Trophoblast cell (in vitro differentiated cells and primary cell): Measurements from ENCODE around the gene LURAP1L.

Source experiments
- DNase-seq, 2 donors: peaks; one replicate each; pipeline ENCODE4 v3.0.0-alpha.2; 2016
- H2AFZ ChIP-seq: 2 replicates; pipeline ENCODE4 v1.6.1; 2013; ENCODE audit warnings: low read length, moderate library complexity, mild to moderate bottlenecking; ENCODE audit not compliant: insufficient read depth, poor library complexity
- H2AK5ac ChIP-seq: 2 replicates; pipeline ENCODE4 v1.6.1; 2013; ENCODE audit warnings: mild to moderate bottlenecking, low read length
- H2BK120ac ChIP-seq: 2 replicates; pipeline ENCODE4 v1.6.1; 2013; ENCODE audit warnings: low read length, mild to moderate bottlenecking, moderate library complexity; ENCODE audit not compliant: insufficient read depth, poor library complexity
- H2BK12ac ChIP-seq: 2 replicates; pipeline ENCODE4 v1.6.1; 2013; ENCODE audit warnings: mild to moderate bottlenecking, low read length, moderate library complexity
- H2BK5ac ChIP-seq: 2 replicates; pipeline ENCODE4 v1.6.1; 2013; ENCODE audit warnings: low read length, low read depth, moderate library complexity, mild to moderate bottlenecking; ENCODE audit not compliant: poor library complexity
- H3K14ac ChIP-seq: 2 replicates; pipeline ENCODE4 v1.6.1; 2013; ENCODE audit warnings: mild to moderate bottlenecking, low read length
- H3K18ac ChIP-seq: 2 replicates; pipeline ENCODE4 v1.6.1; 2013; ENCODE audit warnings: mild to moderate bottlenecking, low read length
- H3K23ac ChIP-seq: 2 replicates; pipeline ENCODE4 v1.6.1; 2013; ENCODE audit warnings: low read length
- H3K27ac ChIP-seq: 2 replicates; pipeline ENCODE4 v1.5.1; 2013; ENCODE audit warnings: low read depth, mild to moderate bottlenecking, inconsistent platforms, low read length, moderate library complexity
- H3K27me3 ChIP-seq: 2 replicates; pipeline ENCODE4 v1.6.1; 2013; ENCODE audit warnings: inconsistent platforms, mild to moderate bottlenecking, low read length, moderate library complexity; ENCODE audit not compliant: insufficient read depth
- H3K36me3 ChIP-seq, 2 experiments: 1 replicate in 1 of 2; 2 replicates in 1 of 2; pipeline ENCODE4 v1.6.1; 2013; ENCODE audit warnings: low read length in 2 of 2, mild to moderate bottlenecking in 2 of 2, moderate library complexity in 1 of 2; ENCODE audit not compliant: insufficient read depth in 2 of 2, control insufficient read depth in 1 of 2
- H3K4ac ChIP-seq: 2 replicates; pipeline ENCODE4 v1.6.1; 2013; ENCODE audit warnings: low read depth, mild to moderate bottlenecking, low read length, moderate library complexity
- H3K4me1 ChIP-seq, 2 experiments: 1 replicate in 1 of 2; 2 replicates in 1 of 2; pipeline ENCODE4 v1.6.1; 2013; ENCODE audit warnings: low read length in 2 of 2, mild to moderate bottlenecking in 2 of 2, moderate library complexity in 1 of 2; ENCODE audit not compliant: insufficient read depth in 2 of 2, control insufficient read depth in 1 of 2
- H3K4me2 ChIP-seq: 2 replicates; pipeline ENCODE4 v1.6.1; 2013; ENCODE audit warnings: inconsistent platforms, mild to moderate bottlenecking, low read length, moderate library complexity
- H3K4me3 ChIP-seq: 2 replicates; pipeline ENCODE4 v1.5.1; 2013; ENCODE audit warnings: mild to moderate bottlenecking, low read depth, low read length, inconsistent platforms
- H3K79me1 ChIP-seq: one replicate; pipeline ENCODE4 v1.6.1; 2013; ENCODE audit warnings: low read length
- H3K79me2 ChIP-seq: 2 replicates; pipeline ENCODE4 v1.6.1; 2013; ENCODE audit warnings: low read length, mild to moderate bottlenecking; ENCODE audit not compliant: control insufficient read depth, insufficient read depth, poor library complexity
- H3K9ac ChIP-seq: 2 replicates; pipeline ENCODE4 v1.6.1; 2013; ENCODE audit warnings: mild to moderate bottlenecking, low read length
- H3K9me3 ChIP-seq: 2 replicates; pipeline ENCODE4 v1.6.1; 2013; ENCODE audit warnings: low read depth, mild to moderate bottlenecking, control low read depth, inconsistent platforms, low read length; ENCODE audit not compliant: insufficient read depth
- H4K12ac ChIP-seq: 2 replicates; pipeline ENCODE4 v1.6.1; 2013; ENCODE audit warnings: low read depth, mild to moderate bottlenecking, low read length, moderate library complexity
- H4K8ac ChIP-seq: 2 replicates; pipeline ENCODE4 v1.6.1; 2013; ENCODE audit warnings: low read depth, mild to moderate bottlenecking, low read length, moderate library complexity
- H4K91ac ChIP-seq: one replicate; pipeline ENCODE4 v1.6.1; 2013; ENCODE audit warnings: low read depth, mild to moderate bottlenecking, low read length, moderate library complexity
- WGBS: extraction: QIAGEN DNeasy Blood & Tissue Kit; methylation state at CpG from one replicate; pipeline ENCODE4 v1.1.7; 2013; ENCODE audit warnings: missing lambda C conversion rate; ENCODE audit not compliant: insufficient read length, insufficient coverage; ENCODE audit errors: extremely low coverage; 5-methylcytosine and 5-hydroxymethylcytosine counted together

Gene LURAP1L

GRCh38 chr9:12775679-12776512 is 1.1 kb downstream of the LURAP1L start:
- no peaks in the 10 kb centered on the region for H3K27me3 ChIP-seq
- DNase-seq: peak; percentile 76 to 83
- H3K79me1 ChIP-seq: peaks cover 10% of the 10 kb centered on the region
- peak overlapping the region; percentile 89 for H3K9ac ChIP-seq
- peak overlapping the region; percentile 96 for H3K4me3 ChIP-seq
- no CpG with 5 or more reads among the region's 50 CpGs for WGBS
- peak overlapping the region; percentile 98 for H3K4me2 ChIP-seq
- peak overlapping the region; percentile 40 for H3K14ac ChIP-seq
- peak overlapping the region; percentile 58 for H3K18ac ChIP-seq
- peak overlapping the region; percentile 36 for H2BK5ac ChIP-seq
- H3K27ac ChIP-seq: peak overlapping the region; percentile 82
- peak overlapping the region; percentile 41 for H4K12ac ChIP-seq
- peak overlapping the region; percentile 13 for H2BK120ac ChIP-seq
- peaks cover 4% of the 10 kb centered on the region for H3K79me2 ChIP-seq
- no peaks in the 10 kb centered on the region for H3K36me3 ChIP-seq
- no peak overlapping the region for H3K23ac ChIP-seq
- H4K91ac ChIP-seq: peak overlapping the region; percentile 52
- no peak overlapping the region for H2BK12ac ChIP-seq
- H3K4ac ChIP-seq: peak overlapping the region; percentile 35
- H4K8ac ChIP-seq: peak overlapping the region; percentile 43
- H2AK5ac ChIP-seq: no peak overlapping the region
- H3K4me1 ChIP-seq: peaks cover 0 to 3% of the 10 kb centered on the region in 2 experiments
- no peaks in the 10 kb centered on the region for H3K9me3 ChIP-seq
- peak overlapping the region; percentile 59 for H2AFZ ChIP-seq

- H3K4ac ChIP-seq: no peak overlapping the region
- WGBS: no CpG with 5 or more reads among the region's 8 CpGs
- H2BK12ac ChIP-seq: no peak overlapping the region
- no peaks in the 10 kb centered on the region for H3K9me3 ChIP-seq
- peak overlapping the region; percentile 82 for H3K27ac ChIP-seq
- H2BK5ac ChIP-seq: peak overlapping the region; percentile 23
- H3K79me1 ChIP-seq: peaks cover 10% of the 10 kb centered on the region
- H4K12ac ChIP-seq: no peak overlapping the region
- H4K8ac ChIP-seq: peak overlapping the region; percentile 75
- H2AFZ ChIP-seq: no peak overlapping the region
- H2BK120ac ChIP-seq: no peak overlapping the region
- peaks cover 0 to 3% of the 10 kb centered on the region in 2 experiments for H3K4me1 ChIP-seq
- H3K14ac ChIP-seq: no peak overlapping the region
- no peaks in the 10 kb centered on the region for H3K36me3 ChIP-seq
- peak overlapping the region; percentile 96 for H3K4me3 ChIP-seq
- DNase-seq: peak; percentile 30 to 70
- no peak overlapping the region for H4K91ac ChIP-seq
- no peak overlapping the region for H3K23ac ChIP-seq
- peaks cover 4% of the 10 kb centered on the region for H3K79me2 ChIP-seq
- H2AK5ac ChIP-seq: no peak overlapping the region
- peak overlapping the region; percentile 80 for H3K9ac ChIP-seq
- no peaks in the 10 kb centered on the region for H3K27me3 ChIP-seq
- no peak overlapping the region for H3K18ac ChIP-seq
- H3K4me2 ChIP-seq: peak overlapping the region; percentile 98
Measured at GRCh38 chr9:12776513-12777055, 1.8 kb downstream of the LURAP1L start.

DNA sequence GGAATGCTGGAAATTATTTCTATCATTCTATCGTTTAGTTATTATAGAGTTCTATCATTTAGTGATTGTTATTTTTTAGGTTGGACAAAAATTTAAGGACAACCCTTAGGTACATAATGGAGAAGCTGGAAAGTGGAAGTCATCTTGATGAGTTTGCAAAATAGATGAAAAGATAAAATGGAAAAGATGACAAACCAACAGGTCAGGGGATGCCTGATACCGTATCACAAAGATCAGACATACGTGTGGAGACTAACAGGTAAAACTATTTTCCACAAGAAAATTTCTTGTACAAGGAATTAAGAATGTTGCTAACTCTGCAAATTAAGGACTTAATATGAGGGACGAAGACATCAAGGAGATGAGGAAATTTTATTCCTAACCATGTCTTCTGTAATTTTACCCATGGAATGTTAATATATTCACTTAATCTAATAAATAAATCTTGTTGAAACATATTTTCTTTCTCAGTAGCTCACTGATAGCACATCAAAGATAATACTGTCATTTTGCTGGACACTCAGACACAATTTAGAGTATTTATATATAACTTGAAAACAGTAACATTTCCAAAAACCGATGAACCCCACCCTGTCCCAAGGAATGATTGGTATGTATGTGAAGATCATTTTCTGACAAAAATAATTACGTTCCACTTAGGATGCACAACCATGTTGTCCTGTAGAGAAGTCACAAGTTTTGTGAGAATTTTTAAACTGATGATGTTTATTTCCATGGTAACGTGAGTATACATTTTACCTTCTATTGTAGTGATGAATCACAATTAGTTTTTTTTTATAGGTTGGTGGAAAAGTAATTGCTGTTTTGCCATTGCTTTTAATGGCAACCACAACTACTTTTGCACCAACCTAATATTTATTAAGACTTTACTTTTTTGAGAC is 2.6 kb downstream of the LURAP1L start:
- Histone ChIP-seq H3K36me3 (no peaks in the 10 kb centered on the region), H3K27me3 (no peaks in the 10 kb centered on the region), H3K27ac (no peak overlapping the region), H2AK5ac (no peak overlapping the region), H2AFZ (no peak overlapping the region), H2BK5ac (no peak overlapping the region), H3K9ac (no peak overlapping the region), H3K4me3 (no peak overlapping the region), H3K23ac (no peak overlapping the region), H3K4me2 (no peak overlapping the region), H2BK120ac (no peak overlapping the region), H3K9me3 (no peaks in the 10 kb centered on the region), H4K12ac (no peak overlapping the region), H3K4ac (no peak overlapping the region), H4K91ac (no peak overlapping the region), H3K4me1 (no peaks in the 10 kb centered on the region), H3K18ac (no peak overlapping the region), H3K14ac (no peak overlapping the region), H3K79me1 (peaks cover 10% of the 10 kb centered on the region), H4K8ac (no peak overlapping the region), H2BK12ac (no peak overlapping the region), H3K79me2 (peaks cover 4% of the 10 kb centered on the region)
- WGBS: no CpG with 5 or more reads among the region's 7 CpGs
- DNase-seq: peak; percentile 32 to 89

DNA sequence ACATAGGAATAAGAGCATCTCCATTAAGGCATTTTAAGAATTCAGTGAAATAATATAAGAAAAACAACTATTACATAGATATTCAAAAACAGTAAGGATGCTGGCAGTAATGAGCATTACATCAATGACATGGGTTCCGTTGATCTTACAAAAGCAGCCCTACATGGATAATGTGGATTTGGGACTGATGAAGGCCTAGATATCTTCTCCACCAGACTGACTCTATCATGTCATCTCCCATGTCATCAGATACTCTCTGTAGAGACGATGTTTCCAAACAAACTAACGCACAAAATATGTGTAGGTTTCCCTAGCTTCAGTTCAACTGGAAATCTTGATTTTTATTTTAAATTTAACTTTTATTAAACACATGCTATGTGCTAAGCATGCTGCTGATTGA is 3.6 kb downstream of the LURAP1L start:
- no peak overlapping the region for H3K14ac ChIP-seq
- no peaks in the 10 kb centered on the region for H3K27me3 ChIP-seq
- no peak overlapping the region for H3K9ac ChIP-seq
- DNase-seq: peak in 1 of 2 donors; percentile 64
- no peak overlapping the region for H4K91ac ChIP-seq
- H2BK120ac ChIP-seq: no peak overlapping the region
- no peak overlapping the region for H3K23ac ChIP-seq
- no peaks in the 10 kb centered on the region for H3K36me3 ChIP-seq
- peaks cover 10% of the 10 kb centered on the region for H3K79me1 ChIP-seq
- H2BK5ac ChIP-seq: no peak overlapping the region
- no peak overlapping the region for H3K4me3 ChIP-seq
- H3K4me1 ChIP-seq: no peaks in the 10 kb centered on the region
- no peak overlapping the region for H3K27ac ChIP-seq
- no peak overlapping the region for H2AK5ac ChIP-seq
- no CpG with 5 or more reads among the region's 3 CpGs for WGBS
- no peak overlapping the region for H2AFZ ChIP-seq
- H3K4ac ChIP-seq: no peak overlapping the region
- no peak overlapping the region for H4K8ac ChIP-seq
- no peak overlapping the region for H2BK12ac ChIP-seq
- no peak overlapping the region for H3K18ac ChIP-seq
- H4K12ac ChIP-seq: no peak overlapping the region
- H3K79me2 ChIP-seq: peaks cover 4% of the 10 kb centered on the region
- no peak overlapping the region for H3K4me2 ChIP-seq
- H3K9me3 ChIP-seq: no peaks in the 10 kb centered on the region
